Tongue (tissue), 2 donors: ENCODE measurements around the gene TACC2. TPM values are rescaled to one million over a fixed set of nuclear protein-coding genes. Genes with fewer than 3 reads are reported as not detected.
"Not testable (repeated sequence)": the region's sequence is repeated elsewhere in the genome, so short reads cannot be mapped to it uniquely, and the experiment has no call there.

Source experiments
- DNase-seq: peaks from one replicate; pipeline ENCODE4 v3.0.0-alpha.2; 2015
- total RNA-seq: library from RNA; depleted of rRNA; stranded (reverse); fragments of >200 nt; gene quantifications from one replicate; pipeline ENCODE4 v1.2.3, GENCODE V29; 2014

The TACC2 gene
- total RNA-seq, 1 donor from 2014 or later: 128 TPM

DNA sequence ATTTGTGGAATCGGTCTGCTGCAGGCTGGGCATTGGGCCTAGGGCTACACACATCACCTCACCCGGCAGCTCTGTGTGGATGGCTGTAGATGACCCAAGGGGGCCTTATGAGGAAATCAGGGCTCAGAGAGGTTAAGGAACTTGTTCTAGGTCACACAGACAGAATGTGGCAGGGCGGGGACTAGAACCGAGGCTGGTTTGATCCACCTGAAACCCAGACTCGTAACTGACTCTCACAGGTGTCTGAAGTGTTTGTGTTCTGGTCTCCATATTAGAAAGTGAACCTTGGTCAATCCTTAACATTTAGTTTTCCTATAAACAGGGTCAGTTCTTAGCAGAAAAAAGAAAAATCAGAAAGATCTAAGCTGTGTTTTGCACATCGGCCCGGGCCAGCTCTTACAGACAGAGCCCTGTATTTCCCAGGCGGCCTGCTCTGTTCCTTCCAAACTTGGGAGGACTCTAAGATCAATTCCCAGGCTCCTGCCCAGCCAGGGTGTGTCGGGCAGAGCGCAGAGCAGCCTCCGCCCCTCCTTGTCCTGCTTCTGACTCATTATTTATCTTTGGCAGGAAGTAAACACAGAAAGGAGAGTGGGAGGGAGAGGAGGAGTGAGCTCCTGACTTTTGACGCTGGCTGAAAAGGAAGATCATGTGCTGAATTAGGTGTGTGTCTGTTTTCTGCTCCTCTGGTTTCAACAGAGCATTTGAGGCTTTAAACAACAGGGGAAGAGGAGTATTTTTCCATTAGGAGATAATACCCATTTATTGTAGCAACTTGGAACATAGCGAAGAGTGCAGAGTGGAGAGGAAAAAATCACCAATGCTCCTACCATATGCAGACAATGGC lies 74.1 kb downstream of the TACC2 start:
- peak; percentile 90 for DNase-seq

DNA sequence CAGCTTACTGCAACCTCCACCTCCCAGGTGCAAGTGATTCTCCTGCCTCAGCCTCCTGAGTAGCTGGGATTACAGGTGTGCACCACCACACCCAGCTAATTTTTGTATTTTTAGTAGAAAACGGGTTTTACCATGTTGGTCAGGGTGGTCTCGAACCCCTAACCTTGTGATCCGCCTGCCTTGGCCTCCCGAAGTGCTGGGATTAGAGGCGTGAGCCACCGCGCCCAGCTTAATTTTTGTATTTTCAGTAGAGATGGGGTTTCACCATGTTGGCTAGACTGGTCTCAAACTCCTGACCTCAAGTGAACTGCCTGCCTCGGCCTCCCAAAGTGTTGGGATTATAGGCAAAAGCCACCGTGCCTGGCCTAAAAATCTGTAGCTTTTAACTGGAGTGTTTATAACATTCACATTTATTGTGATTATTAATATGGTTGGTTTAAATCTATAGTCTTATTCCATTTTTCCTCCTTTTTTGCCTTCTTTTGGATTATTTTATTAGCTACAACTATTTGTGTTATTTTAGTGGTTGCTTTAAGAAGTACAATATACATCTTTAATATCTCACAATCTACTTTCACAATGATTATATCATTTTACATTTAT lies 77.5 kb downstream of the TACC2 start:
- DNase-seq: not testable (repeated sequence)

DNA sequence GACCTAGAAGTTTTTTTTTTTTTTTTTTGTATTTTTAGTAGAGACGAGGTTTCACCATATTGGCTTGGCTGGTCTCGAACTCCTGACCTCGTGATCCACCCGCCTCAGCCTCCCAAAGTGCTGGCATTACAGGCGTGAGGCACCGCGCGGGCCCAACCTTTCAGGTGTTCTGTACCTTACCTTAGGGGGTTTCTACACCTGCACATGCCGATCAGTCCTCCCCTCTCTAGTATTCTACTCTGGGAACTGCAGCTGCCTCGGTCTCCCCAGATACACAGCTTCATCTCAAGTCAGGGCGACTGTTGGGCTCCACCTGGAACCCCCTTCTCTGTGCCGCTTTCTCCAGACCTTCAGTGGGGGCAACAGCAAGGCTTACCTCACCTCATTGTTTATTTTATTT lies 79.9 kb downstream of the TACC2 start:
- no peak for DNase-seq

DNA sequence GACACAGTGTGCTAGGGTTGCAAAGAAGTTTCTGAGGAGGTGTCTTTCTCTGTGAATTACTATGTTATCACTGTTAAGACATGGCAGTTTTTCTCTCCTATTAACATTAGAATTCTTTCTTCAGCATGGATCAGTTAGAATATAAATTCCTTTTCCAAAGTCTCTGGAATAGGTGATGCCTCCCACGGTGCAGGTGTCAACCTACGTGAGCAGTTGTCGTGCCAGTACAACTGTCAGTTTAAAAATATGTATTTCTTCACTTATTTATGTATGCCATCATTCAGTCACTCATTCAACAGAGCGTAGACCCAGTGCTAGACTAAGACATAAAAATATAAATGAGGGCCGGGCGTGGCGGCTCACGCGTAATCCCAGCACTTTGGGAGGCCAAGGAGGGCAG lies 83.5 kb downstream of the TACC2 start:
- no peak for DNase-seq

DNA sequence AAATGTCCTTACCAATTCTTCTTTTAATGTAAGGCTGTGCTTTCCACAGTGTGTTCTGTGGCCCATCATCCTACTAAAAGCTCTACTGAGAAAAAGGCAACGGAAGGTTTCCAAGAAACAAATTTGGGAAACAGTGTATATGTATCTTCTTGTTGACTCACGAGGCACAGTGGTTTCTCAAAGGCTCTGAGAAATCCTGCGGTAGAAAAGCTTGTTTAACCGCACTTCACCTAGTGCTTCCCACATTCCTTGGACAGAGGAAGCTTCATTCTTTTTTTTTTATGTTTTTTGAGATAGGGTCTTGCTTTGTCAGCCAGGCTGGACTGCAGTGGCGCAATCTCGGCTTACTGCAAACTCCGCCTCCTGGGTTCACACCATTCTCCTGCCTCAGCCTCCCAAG lies 84.5 kb downstream of the TACC2 start:
- no peak for DNase-seq

DNA sequence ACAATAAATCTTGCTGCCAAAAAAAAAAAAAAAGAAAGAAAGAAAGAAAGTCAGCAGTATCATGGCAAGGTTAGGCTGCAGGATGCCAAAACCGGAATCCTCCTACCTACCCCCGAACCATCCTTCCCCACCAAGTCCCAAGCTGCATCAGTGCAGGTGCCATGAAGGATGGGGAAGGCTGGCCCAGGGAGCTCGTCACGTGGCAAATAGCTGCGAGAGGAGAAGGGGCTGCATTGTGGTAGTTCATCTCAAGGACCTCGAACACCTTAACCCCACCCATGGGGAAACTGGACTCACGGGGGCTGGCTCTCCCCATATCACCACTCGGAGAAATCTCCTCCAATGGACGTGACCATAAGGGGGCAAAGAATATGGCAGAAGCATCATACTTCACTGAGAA lies 86.2 kb downstream of the TACC2 start:
- no peak for DNase-seq

DNA sequence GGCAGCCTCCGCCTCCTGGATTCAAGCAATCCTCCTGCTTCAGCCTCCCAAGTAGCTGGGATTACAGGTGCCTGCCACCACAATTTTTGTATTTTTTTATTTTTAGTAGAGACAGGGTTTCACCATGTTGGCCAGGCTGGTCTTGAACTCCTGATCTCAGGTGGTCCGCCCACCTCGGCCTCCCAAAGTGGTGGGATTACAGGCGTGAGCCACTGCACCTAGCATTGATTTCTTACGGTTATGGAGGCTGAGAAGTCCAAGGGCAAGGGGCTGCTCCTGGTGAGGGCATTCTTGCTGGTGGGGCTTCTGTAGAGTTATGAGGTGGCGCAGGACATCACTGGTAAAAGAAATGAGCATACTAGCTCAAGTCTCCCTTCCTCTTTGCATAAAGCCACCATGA lies 86.9 kb downstream of the TACC2 start:
- not testable (repeated sequence) for DNase-seq

DNA sequence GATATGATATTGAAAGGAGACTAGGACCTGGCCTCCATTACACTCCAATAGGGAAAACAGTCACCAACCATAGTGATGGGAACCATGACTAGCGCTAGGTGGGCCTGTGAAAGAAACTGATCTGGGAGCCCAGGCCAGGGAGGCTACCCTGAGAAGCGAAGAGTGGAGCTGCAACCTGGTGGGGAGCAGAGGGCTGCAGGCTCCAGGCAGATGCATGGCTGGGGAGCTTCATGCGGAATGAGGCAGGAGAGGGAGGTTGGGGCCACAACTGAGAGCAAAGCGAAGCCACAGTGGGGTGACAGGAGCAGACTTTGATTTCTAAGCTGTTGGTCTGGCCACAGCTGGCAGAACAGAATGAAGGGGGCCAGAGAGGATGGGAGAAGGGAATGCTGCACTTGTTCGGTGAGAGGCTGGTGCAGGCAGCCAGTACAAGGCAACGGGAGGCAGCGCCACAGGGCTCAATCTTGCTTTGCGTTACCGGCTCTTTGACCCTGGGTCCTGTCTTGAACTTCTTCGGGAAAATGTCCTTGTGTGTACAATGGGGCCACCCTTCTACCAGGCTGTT lies 88.4 kb downstream of the TACC2 start:
- DNase-seq: no peak

DNA sequence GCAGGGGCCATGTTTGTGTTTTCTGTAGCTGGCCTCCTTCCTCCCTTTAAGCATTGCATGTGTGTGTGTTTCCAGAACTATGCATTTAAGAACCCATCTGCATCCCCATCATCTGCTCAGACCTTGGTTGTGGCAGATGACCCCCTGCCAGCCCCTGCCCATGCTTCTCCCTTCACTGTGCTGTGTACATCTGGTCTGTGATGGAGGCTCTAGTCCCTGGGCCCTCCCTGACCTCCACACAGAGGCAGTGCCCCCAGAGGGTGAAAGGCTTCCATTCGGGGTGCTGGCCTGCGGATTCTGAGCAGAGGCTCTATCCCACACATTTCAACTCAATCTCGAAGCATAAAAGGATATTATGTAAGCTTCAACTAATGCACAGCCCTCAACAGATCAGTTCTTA lies 89.4 kb downstream of the TACC2 start:
- no peak for DNase-seq

DNA sequence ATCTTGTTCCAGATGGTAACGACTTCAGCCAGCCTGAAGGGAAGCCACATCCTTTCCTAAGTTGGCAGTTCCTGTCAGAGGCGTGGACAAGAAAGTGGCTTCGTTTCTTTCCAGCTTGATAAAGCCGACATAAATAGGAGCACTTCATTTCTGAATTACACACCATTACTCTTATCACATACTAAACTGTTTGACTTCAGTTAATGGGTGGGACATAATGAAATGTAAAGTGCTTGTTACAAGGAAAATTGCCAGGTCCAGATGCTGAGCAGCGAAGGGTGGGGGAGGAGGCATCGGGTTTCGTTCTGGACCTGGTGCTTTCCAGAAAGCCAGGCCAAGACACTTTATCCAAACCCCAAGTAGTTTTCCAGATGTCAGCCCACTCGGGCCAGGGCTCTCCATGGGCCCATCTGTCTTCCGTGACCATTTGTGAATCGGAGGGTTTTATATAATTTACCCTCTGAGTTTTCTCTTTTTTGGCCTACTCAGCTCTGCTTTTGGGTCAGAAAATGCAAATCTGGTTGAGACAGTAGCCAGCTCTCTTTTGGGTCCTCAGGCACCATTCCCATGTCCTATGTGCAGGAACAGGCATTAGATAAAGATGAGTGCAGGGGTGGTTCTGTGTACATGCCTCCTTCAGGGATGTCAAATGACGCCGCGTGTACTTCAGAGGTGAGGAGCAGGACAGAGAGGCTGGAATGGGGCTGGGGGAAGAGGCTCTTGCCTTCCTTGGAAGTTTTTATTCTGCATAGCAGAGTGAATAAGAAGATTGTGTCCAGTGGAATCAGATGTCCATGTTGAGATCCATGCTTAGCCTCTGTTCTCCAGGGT lies 90.2 kb downstream of the TACC2 start:
- DNase-seq: peak; percentile 93

DNA sequence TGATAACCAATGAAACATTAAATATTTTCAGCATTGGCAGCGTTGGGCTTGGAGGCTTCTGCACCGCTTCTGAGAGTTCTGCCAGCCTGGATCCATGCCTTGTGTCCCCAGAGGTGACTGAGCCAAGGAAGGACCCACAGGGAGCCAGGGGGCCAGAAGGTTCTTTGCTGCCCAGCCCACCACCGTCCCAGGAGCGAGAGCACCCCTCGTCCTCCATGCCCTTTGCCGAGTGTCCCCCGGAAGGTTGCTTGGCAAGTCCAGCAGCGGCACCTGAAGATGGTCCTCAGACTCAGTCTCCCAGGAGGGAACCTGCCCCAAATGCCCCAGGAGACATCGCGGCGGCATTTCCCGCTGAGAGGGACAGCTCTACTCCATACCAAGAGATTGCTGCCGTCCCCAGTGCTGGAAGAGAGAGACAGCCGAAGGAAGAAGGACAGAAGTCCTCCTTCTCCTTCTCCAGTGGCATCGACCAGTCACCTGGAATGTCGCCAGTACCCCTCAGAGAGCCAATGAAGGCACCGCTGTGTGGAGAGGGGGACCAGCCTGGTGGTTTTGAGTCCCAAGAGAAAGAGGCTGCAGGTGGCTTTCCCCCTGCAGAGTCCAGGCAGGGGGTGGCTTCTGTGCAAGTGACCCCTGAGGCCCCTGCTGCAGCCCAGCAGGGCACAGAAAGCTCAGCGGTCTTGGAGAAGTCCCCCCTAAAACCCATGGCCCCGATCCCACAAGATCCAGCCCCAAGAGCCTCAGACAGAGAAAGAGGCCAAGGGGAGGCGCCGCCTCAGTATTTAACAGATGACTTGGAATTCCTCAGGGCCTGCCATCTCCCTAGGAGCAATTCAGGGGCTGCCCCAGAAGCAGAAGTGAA lies 93.9 kb downstream of the TACC2 start:
- DNase-seq: no peak

DNA sequence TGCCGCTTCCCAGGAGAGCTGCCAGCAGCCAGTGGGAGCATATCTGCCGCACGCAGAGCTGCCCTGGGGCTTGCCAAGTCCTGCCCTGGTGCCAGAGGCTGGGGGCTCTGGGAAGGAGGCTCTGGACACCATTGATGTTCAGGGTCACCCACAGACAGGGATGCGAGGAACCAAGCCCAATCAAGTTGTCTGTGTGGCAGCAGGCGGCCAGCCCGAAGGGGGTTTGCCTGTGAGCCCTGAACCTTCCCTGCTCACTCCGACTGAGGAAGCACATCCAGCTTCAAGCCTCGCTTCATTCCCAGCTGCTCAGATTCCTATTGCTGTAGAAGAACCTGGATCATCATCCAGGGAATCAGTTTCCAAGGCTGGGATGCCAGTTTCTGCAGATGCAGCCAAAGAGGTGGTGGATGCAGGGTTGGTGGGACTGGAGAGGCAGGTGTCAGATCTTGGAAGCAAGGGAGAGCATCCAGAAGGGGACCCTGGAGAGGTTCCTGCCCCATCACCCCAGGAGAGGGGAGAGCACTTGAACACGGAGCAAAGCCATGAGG lies 94.6 kb downstream of the TACC2 start:
- no peak for DNase-seq

DNA sequence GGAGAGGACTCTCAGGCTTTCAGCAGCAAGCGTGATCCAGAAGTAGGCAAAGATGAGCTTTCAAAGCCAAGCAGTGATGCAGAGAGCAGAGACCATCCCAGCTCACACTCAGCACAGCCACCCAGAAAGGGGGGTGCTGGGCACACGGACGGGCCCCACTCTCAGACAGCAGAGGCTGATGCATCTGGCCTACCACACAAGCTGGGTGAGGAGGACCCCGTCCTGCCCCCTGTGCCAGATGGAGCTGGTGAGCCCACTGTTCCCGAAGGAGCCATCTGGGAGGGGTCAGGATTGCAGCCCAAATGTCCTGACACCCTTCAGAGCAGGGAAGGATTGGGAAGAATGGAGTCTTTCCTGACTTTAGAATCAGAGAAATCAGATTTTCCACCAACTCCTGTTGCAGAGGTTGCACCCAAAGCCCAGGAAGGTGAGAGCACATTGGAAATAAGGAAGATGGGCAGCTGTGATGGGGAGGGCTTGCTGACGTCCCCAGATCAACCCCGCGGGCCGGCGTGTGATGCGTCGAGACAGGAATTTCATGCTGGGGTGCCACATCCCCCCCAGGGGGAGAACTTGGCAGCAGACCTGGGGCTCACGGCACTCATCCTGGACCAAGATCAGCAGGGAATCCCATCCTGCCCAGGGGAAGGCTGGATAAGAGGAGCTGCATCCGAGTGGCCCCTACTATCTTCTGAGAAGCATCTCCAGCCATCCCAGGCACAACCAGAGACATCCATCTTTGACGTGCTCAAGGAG lies 95.5 kb downstream of the TACC2 start:
- DNase-seq: no peak

DNA sequence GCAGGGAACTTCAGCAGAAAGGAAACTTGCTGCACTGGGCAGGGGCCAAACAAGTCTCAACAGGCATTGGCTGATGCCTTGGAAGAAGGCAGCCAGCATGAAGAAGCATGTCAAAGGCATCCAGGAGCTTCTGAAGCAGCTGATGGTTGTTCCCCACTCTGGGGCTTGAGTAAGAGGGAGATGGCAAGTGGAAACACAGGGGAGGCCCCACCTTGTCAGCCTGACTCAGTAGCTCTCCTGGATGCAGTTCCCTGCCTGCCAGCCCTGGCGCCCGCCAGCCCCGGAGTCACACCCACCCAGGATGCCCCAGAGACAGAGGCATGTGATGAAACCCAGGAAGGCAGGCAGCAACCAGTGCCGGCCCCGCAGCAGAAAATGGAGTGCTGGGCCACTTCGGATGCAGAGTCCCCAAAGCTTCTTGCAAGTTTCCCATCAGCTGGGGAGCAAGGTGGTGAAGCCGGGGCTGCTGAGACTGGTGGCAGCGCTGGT lies 96.5 kb downstream of the TACC2 start:
- DNase-seq: peak; percentile 43

DNA sequence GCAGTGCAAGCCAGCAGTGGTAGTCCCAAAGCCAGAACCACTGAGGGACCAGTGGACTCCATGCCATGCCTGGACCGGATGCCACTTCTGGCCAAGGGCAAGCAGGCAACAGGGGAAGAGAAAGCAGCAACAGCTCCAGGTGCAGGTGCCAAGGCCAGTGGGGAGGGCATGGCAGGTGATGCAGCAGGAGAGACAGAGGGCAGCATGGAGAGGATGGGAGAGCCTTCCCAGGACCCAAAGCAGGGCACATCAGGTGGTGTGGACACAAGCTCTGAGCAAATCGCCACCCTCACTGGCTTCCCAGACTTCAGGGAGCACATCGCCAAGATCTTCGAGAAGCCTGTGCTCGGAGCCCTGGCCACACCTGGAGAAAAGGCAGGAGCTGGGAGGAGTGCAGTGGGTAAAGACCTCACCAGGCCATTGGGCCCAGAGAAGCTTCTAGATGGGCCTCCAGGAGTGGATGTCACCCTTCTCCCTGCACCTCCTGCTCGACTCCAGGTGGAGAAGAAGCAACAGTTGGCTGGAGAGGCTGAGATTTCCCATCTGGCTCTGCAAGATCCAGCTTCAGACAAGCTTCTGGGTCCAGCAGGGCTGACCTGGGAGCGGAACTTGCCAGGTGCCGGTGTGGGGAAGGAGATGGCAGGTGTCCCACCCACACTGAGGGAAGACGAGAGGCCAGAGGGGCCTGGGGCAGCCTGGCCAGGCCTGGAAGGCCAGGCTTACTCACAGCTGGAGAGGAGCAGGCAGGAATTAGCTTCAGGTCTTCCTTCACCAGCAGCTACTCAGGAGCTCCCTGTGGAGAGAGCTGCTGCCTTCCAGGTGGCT lies 97.7 kb downstream of the TACC2 start:
- no peak for DNase-seq

DNA sequence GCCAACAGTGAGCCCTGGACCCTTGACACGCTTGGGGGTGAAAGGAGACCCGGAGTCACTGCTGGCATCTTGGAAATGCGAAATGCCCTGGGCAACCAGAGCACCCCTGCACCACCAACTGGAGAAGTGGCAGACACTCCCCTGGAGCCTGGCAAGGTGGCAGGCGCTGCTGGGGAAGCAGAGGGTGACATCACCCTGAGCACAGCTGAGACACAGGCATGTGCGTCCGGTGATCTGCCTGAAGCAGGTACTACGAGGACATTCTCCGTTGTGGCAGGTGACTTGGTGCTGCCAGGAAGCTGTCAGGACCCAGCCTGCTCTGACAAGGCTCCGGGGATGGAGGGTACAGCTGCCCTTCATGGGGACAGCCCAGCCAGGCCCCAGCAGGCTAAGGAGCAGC lies 98.5 kb downstream of the TACC2 start:
- no peak for DNase-seq

DNA sequence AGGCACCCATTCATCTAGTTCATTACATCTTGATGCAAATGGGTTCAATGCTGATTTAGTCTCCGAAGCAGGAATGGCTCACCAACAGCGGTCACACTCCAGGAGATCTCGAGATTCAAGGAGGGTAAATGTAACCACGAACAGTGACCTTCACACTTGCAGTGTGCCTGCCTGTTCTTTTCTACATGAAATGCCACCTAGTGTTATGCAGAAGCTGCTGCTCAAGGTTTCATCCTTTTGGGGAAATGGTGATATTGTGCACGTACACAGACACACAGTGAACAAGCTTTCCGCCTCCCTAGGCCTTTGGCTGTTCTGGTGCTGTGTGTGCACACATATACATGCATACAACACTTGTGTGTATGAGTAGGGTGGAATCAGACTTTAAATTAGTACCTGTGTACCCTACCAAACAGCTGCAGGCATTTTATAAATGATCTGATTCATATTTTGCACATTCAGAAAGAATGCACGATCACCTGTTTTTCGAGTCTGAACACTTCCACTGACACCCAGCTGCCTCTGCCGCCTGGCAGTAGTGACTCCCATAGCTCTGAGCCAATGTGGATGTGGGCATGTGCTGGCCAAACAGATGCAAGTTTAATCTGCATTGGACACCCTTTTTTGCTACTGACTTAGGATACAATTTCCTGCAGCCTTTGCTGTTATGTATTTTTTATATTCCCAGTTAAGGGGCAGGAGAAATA lies 100.5 kb downstream of the TACC2 start:
- peak; percentile 89 for DNase-seq

DNA sequence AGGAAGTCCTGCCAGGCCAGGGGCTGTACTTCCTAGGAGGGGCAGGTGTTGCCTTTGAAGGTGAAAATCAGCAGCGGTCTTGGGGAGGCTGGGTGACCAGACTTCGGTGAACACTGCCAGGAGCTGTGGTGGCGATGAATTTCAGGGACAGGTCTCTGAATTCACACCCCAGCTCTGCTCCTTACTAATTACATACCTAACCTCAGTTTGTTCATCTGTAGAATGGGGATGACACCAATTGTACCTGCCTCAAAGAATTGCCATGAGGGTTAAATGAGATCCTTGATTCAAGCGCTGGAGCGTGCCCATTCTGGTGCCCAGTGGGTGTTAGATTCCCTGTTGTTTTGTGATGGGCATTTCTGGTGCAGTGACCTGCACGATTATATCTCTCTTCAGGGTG lies 102.8 kb downstream of the TACC2 start:
- no peak for DNase-seq

DNA sequence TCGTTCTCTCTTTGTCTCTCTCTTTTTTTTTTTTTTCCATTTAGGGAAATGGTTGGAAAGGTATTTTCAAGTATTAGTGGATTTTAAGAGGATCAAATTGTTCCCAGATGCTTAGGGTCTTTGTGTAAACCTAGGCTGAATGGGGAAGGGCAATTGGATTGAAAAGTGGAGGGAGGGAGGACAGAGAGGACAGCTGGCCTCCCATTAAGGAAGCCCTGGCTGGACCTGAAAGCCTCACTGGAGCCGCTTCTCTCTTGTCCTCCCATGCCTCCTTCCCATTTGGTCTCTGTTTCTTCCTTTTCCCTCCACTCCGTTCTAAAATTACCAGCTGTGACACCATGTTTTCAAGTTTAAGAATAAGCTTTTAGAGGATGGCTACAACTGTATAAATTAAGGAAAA lies 104.1 kb downstream of the TACC2 start:
- no peak for DNase-seq
